DND-41 (cell line): ENCODE measurements around the gene SPRED1.

Source experiments
- CTCF ChIP-seq: IDR thresholded peaks from 2 replicates; pipeline ENCODE4 v1.5.1; 2012; ENCODE audit warnings: borderline replicate concordance, low read length, moderate library complexity, mild to moderate bottlenecking; ENCODE audit not compliant: poor library complexity, severe bottlenecking; ENCODE audit errors: extremely low read depth
- EZH2 ChIP-seq: IDR thresholded peaks from 3 replicates; pipeline ENCODE4 v1.6.1; 2012; ENCODE audit warnings: borderline replicate concordance, low read depth, mild to moderate bottlenecking, moderate library complexity, low read length, inconsistent platforms; ENCODE audit not compliant: severe bottlenecking

- TF ChIP-seq CTCF (no peak), EZH2 (no peak)
Observed at GRCh38 chr15:38271895-38272294, 19.3 kb downstream of the SPRED1 start.
